GM18873 (cell line): ENCODE data around the gene SLC6A13.
"Not testable (repeated sequence)": the region's sequence is repeated elsewhere in the genome, so short reads cannot be mapped to it uniquely, and the experiment has no call there.

Experiments used
- ATAC-seq: cut with Tn5 transposase; IDR thresholded peaks from one replicate; pipeline ENCODE4 v1.9.1; 2021; ENCODE audit warnings: mild to moderate bottlenecking, moderate library complexity, moderate number of reproducible peaks; ENCODE audit not compliant: unreplicated experiment, low FRiP score

Gene SLC6A13

DNA sequence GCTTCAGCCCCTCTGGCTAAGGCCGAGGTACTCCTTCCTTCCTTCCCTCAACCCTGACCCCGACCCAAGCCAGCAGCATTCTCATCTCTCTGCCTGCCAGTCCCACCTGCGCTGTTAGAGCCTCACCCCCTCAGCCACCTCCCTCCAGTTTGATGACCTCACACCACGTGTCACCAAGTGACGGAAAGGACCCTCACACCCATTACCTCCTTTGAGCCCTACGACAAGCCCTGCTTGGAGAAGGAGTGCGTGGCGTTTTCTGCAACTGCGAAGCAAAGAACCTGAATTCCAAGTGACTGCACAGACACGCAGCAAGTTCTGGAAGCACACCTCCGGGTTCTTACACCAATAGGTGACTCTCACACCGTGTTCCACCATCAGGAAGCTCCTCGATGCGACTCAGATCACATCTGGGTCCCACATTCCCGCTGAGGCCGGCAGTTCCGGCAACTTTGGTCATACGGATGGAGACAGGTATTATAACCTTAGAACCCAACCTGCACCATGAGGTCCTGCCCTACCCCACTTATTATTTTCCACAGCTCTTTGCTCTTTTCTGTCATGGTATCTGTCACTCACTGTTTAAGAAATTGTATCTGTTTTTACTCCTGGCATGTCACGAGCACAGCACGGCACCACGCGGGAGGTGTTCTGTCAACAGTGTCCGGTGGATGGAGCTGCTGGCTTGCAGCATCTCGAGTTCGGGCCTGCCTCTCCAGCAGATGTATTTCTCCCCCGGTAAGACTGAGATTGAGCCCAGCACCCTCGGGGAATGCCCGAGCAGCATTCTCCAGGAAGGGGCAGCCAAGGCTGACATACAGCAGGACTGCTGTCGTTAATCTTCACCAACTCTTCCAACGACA, 43.7 kb downstream of the SLC6A13 start:
- ATAC-seq, result no peak

DNA sequence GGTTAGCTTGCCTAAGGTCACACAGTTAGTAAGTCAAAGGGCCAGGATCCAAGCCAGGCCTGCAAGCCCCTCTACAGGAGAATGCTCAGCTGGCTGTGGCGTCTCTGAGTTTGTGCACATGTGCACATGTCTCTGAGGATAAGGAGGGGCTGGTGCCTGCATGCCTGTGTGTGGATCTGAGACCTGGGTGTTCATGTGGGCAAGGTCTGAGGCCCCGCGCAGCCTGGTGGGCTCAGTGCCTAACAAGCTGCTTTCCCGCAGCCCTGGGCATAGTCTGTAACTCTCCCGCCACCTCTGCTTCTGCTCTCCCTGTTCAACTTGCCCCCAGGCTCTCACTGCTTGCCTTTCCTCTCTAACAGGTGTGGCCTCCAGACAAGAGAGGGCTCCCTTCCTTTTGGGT, 44.4 kb downstream of the SLC6A13 start:
- ATAC-seq, result no peak

DNA sequence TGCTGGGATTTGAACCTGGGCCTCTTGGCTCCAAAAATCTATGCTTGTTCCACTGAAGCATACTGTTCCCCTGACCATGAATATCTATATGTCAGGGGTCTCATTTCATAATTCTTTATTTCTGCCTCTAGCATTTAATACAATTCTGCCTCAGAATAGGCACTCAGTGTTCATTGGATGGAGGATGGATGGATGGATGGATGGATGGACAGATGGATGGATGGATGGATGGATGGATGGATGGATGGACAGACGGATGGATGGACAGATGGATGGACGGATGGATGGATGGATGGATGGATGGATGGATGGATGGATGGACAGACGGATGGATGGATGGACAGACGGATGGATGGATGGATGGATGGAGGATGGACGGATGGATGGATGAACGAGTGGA, 45.6 kb downstream of the SLC6A13 start:
- ATAC-seq, result not testable (repeated sequence)

DNA sequence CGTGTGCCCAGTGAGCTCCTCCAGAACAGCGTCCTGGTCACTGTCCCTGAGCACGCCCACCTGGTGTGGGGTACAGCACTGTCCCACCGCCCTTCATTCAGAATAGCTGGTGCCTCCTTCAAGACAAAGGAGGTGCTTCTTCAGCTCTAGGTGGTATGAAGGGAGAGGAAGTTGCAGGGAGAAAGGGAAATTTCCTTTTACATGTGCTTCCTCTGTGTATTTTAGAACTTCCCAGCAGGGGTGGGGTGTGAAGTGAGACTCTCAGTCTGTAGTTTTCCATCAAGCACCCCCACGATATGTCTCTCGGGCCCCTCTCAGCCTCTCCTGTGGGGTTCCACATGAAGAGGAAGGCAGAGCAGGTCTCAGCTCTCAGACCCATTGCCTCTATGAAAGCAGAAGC, 47.5 kb downstream of the SLC6A13 start:
- ATAC-seq, result no peak

DNA sequence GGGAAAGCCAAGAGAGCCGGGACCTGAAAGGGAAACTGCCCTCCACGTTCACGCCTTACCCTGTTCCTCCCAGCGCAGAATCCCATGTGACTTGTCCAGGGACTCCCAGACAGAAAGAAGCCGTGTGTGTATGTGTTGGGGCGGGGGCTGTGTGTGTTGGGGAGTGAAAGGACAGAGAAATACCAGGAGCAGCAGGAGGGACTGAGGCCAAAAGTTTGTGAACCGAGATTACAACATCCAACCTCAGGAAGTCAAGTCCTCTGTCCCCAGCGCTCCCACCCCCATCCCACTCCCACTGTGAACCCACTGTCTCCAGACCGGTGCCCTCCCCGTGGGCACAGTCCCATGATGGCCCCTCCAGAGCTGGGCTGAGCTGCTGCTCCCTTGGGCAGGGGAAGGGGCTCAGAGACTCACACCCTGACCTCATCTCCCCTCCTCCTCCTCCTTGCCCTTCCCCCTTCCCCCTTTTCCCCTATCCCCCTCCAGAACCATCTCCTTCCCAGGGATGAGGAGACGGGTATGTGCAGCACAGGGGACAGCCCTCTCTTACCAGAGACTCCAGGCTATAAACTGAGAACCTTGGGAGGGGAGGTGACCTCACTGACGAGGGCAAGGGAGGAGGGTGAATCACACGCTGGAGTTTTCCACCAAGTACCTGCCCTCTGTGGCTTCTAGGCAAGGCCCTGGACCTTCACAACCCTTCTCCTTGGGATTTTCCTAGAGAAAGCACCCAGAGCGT, 48.5 kb downstream of the SLC6A13 start, which contains the start of gene SLC6A12:
Gene SLC6A12 (minus strand): TSS at position 155 of the 739 bp plus-strand sequence. CDS start 4,171 bp downstream, outside the sequence.
- no peak for ATAC-seq

DNA sequence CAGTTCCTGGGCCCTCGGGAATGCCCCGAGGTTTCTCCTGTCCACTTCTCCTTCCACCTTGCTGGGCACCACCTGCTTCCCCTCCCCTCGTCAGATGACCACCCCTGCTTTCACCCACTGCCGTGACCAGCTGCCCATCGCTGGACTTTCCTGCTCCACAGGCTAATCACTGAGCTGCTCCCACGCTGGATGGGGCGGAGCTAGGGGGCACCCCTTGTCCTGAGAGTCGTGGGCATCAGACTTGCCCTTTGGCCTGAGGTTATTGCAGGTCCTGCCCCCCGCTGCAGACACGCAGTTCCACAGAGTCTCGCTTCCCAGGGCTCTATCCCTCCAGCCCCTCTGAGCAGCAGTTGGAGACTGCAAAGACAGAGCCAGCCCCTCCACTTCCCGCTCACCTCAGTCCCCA, 49.1 kb downstream of the SLC6A13 start:
- ATAC-seq, result no peak

DNA sequence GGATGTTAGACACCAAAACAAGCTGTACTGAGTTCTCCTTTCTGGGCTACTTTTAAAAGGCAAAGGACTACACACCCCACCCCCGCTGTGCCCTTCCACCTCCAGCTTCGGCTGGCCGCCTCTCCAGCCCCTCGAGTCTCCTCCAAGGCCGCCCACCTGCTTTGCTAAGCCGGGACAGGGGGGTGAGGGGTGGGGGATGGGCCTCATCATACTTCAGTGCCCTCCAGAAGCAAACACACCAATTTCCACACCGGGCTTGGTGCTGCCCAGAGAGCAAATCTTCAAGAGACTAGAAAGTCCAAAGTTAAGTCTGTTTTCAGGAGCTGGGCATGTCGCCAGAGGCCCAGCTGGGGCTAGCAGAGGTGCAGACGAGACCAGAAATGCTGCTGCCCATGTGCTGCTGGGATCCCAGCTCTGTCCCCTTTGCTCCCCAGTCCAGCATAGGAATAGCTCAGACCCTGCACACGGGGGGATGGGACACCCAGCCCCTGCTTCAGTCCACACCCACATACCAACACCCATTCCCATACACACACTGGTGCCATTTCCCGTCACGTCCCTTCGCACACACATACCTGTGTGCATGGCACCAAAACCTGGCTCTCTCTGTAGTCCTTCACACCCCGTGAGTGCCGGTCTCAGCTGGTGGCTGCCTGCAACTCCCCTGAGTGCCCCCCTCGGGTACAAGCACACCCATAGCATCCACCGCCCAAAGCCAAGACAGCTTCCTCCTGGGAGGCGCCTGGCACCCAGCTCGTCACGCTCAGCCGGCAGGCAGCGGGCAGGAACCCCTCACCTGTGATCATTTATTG, 49.7 kb downstream of the SLC6A13 start:
- ATAC-seq, result no peak

DNA sequence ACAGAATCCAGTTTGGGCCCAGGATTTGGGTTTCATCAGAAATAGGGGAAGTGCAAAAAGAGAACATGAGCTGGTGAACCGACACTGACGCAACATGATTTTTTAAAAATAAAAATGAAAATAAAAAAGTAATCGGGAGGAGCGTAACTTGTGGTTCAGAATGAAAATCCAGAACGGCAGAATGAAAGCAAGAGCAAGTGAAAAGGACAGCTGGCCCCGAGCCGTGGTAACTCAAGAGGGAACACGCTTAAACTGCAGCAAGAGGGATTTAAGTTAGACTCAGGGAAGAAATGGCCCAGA, 50.3 kb downstream of the SLC6A13 start:
- ATAC-seq, result no peak

DNA sequence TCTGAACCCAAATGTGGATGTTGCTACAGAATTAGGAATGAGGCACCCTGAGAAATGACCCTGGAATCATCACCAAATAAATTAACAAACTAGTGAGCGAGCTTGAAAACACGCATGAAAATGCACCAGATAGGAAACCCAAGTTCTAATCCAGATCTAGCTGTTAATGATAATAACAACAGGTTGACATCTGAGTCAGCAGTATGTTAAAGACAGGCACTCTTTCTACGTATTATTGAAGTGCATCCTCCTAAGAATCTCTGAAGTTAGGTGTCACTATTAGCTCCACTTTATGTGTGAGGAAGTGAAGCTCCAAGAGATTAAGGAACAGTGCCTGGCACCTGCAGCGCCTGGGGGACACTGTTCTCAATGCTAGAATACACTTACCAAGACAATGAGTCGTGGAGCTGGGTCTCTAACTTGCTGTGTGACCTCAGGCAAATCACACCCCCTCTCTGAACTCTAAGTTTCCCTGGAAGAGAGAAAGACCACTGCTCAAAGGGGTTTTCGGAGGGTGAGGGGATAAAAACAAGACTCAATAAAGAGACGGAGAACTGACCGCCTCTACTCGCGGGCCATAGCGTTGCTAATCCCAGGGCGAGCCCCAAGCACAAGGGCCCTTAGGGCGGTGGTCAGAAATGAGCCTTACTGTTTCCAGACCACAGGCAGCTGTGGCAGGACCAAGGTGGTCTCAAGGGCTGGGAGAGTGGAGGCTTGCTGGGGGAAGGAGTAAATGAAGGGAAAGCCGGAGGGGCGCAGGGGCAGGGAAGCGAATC, 50.8 kb downstream of the SLC6A13 start:
- ATAC-seq, result no peak

DNA sequence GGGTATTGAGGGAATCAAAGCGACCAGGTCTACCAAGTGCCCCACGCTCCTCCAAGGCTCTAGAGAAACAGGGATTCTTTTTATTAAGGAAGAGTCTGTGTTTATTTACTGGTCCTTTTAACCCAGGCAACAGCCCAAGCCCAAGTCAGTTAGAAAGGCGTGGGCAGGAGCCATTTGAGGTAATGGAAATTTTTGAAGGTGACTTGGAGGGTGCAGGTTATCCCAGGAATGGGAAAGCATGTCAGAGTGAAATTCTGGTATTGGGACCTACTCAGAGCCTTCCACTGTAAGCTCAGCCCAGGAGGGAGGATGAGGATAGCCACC, 51.5 kb downstream of the SLC6A13 start:
- no peak for ATAC-seq

DNA sequence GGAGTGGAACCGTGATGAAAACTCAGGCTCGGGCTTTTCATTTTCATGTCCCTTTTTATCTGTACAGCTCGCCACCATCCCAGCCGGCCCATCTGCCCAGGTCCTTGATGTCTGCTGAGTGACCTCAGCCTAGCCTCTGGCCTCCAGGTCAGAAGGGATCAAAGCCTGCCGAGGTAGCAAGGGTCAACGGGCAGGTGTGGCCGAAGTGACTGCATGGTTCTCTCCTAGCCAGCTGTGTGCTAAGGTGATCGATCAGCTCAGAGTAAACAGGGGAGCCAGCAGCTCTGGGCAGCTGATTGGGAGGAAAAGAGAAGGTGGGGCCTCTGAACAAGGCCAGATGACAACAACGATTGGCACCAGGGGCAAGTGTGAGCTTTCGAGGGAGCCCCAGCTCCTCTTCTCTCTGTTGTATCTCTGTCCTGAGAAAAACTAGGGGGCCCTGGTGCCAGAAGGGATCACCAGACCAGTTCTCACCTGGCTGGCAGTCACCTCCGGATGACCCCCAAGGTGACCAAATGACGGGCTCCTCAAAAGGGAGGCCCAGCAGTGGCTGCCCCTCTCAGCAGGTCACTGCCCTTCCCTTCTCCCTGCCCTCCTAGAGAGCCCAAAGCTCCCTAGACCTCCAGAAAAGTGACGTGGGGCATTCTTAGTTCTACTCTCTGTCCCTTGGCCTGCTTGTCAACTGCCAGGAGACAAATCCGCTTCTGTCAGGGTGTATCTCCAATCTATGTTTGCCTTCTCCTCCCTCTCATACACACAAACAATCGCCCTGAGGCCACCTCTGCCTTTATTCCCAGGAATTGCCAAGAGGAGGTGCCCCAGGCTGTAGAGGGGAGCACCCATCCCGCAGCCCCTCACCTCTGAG, 52.1 kb downstream of the SLC6A13 start:
- ATAC-seq, result no peak

DNA sequence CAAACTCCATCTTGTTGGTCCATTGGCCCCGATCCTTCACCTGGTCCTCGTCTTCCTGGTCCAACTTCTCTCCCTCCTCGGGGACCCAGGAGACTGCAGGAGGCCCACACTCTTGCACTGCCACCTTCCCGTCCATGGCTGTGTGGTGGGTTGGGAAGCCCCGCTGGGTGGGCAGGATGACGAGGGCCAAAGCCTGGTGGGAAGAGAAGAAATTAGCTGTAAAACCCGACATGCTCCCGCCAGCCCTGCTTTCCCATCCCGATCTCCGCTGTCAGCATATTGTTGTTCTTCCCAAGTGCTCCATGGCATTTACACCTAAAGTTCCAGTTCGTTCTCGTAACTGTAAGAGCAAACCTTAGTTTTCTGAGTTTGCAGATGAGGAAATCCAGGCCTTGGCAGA, 52.8 kb downstream of the SLC6A13 start:
- ATAC-seq, result no peak

DNA sequence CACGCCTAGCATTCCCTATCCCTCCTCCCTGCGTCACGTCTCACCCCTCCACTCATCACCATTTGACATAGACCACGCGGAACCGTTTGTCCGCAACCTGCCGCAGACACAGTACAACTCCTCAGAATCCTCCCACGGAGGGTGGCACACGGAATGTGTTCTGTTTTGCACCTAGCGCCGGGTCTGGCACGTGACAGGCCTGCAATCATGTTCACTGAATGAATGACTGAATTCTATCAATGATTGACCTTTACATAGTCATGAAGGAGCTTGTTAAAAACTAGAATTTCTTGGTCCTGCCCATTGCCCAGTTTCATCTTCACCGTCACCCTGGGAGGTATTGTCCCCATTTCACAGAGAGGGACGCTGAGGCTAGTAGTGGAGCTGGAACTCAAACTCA, 53.4 kb downstream of the SLC6A13 start:
- no peak for ATAC-seq

DNA sequence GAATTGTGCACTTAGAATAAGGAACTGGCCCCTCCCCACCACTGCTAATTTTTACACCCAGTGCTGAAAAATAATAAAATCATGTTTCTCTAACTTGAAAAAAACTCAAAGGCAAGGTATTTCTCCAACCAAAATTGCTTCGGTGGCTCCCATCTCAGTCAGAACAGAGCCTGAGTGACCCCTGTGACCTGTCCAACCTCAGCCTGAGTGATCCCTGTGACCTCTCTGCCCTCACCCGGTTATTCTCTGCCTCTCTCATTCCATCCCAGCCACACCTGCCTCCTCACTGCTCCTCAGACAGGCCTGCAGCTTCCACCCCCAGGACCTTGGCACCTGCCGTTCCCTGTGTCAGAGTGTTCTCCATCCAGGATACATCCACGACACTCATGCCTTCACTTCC, 53.8 kb downstream of the SLC6A13 start:
- no peak for ATAC-seq

DNA sequence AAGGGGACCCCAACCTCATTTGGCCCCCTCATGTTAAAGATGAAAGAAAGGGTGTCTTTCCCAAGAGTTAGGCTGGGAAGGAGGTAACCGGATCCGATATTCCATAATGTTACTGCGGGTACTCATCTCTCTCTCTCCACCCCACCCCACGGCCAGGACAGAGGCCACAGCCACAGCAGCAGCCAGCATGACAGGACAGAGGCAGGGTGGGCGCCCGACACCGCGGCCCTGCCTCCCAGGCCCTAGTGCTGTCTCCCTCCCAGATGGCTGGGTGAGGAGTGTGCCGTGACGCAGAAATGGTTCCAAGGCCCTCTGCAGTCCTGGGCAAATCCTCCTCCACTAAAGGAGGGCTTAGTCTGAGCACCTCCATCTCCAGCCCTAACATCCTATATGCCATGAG, 54.8 kb downstream of the SLC6A13 start:
- ATAC-seq, result no peak

DNA sequence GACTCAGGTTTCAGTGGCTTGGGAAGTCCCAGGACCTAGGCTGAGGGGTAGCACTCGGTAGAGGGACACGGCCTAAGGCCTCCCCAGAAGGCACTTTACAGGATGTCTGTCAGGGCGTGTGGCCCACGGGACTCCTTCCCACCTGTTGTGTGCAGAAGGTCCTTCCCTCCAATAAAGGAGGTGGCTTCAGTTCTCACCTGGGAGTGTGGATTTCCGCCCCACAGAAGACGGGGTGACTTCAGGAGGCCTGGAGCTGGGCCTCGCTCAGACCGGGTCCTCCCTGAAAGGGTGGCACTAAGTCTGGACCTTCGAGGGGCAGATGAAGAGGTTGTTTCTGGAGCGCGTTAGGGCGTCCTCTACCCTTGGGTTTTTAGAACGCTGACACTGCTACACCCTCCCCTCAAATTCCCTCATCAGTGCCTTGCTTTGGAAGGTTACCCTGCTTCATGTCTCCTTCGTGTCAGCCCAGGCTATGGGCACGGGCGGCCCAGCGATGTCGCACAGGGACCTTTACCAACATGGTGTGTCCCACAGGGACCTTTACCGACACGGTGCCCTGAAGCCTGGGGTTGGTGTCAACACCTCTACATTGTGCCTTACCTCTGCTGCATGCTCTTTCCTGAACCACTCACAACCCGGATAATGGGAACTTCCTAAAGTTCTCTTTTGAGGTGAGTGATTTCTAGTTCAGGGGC, 55.7 kb downstream of the SLC6A13 start:
- ATAC-seq, result no peak

DNA sequence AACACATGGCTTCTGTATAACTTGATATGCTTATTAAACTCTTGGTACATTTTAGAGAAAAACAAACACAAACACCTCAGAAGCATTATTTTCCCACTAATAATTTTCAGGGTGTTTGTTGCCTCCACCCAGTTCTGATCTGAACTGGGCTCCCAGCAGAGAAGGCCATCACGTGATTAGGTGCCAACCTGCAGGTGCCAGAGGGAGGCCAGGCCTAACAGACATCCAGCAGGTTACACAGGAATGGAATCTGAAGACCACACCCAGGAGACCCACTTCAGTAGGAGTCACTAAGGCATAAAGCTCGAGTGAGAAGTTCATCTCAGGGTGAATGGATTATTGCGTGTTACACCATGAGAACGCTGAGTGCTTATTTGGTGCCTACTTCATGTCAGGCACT, 57.6 kb downstream of the SLC6A13 start:
- no peak for ATAC-seq

DNA sequence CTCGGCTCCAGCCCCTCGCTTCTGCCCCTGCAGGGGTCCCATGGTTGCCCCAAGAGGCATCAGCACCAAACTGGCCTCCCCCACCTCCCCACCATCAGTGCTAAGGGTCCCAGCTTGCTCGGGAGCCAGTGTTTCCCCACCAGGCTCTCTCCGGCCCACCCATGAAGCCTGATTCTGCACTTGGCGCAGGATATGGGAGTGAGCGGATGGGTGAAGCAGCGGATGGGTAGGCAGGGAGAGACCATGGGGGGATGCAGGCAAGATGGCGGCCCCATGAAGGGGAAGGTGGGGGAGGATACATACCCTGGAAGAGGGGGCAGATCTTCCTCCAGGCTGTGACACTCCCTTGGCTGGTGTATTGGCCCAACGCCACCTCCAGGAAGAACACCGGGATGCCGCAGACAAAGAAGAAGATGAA, 58.4 kb downstream of the SLC6A13 start:
- ATAC-seq, result no peak
